Gastroesophageal sphincter (tissue), 4 donors: ENCODE results near the gene ONECUT1. TPM values are rescaled to one million over a fixed set of nuclear protein-coding genes. Genes with fewer than 3 reads are reported as not detected.

ENCODE experiments used
- ATAC-seq: fragments of 150-250 bp; one replicate; pipeline ENCODE4 v1.9.1; 2016; ENCODE audit warnings: mild to moderate bottlenecking, moderate library complexity
- H3K27ac ChIP-seq, 4 donors: fragments of 200-600 bp; sonication (generic) in 3 of 4; 1 replicate in 3 of 4; 2 replicates in 1 of 4; pipeline ENCODE4 v1.5.1; 2016 to 2019
- H3K27me3 ChIP-seq: fragments of 200-600 bp; sonication (generic); one replicate; pipeline ENCODE4 v1.5.1; 2019
- H3K36me3 ChIP-seq, 2 donors: fragments of 200-600 bp; sonication (generic); one replicate each; pipeline ENCODE4 v1.5.1; 2019; ENCODE audit warnings: control low read depth in 1 of 2
- H3K4me1 ChIP-seq, 3 donors: fragments of 200-600 bp; sonication (generic); 1 replicate in 2 of 3; 2 replicates in 1 of 3; pipeline ENCODE4 v1.5.1; 2016 to 2019; ENCODE audit warnings: control low read depth in 2 of 3
- H3K4me3 ChIP-seq, 2 donors: fragments of 200-600 bp; sonication (generic); one replicate each; pipeline ENCODE4 v1.5.1; 2019; ENCODE audit warnings: mild to moderate bottlenecking in 1 of 2, moderate library complexity in 1 of 2
- H3K9me3 ChIP-seq, 3 donors: fragments of 200-600 bp; sonication (generic); one replicate each; pipeline ENCODE4 v1.5.1; 2017 to 2019; ENCODE audit warnings: control low read depth in 2 of 3
- CTCF ChIP-seq, 4 experiments: fragments of 200-600 bp in 2 of 4; fragments of 450-650 bp in 2 of 4; sonication (generic) in 1 of 4; IDR thresholded peaks; one replicate each; pipeline ENCODE4 v1.5.1; 2017 to 2019; ENCODE audit warnings: antibody characterized with exemption in 4 of 4, mild to moderate bottlenecking in 2 of 4, moderate library complexity in 2 of 4
- EP300 ChIP-seq: sonication (generic); formaldehyde crosslinking; IDR thresholded peaks from one replicate; pipeline ENCODE4 v1.6.1; 2017; ENCODE audit warnings: antibody characterized with exemption, mild to moderate bottlenecking
- POLR2A ChIP-seq, 2 donors: fragments of 450-650 bp; IDR thresholded peaks; one replicate each; pipeline ENCODE4 v1.6.1; 2017; ENCODE audit warnings: antibody characterized with exemption in 2 of 2, mild to moderate bottlenecking in 2 of 2, moderate library complexity in 1 of 2
- POLR2AphosphoS5 ChIP-seq: sonication (generic); formaldehyde crosslinking; IDR thresholded peaks from one replicate; pipeline ENCODE4 v1.6.1; 2017; ENCODE audit warnings: antibody characterized with exemption
- WGBS, 2 donors: methylation state at CpG; one replicate each; pipeline ENCODE4 v1.1.5; 2018; ENCODE audit warnings: low coverage in 1 of 2; 5-methylcytosine and 5-hydroxymethylcytosine counted together
- total RNA-seq, 4 donors: library from RNA; depleted of rRNA; stranded (reverse); fragments of >200 nt; gene quantifications; one replicate each; pipeline ENCODE4 v1.1.0, GENCODE V29; 2016

Gene ONECUT1
- total RNA-seq, 4 donors from 2014 or later = 0.47 TPM; not detected in 3

- 48 to 56% methylated on average over 4 of the region's 4 CpGs for WGBS, 2 donors
- ATAC-seq = no peak
Measured at GRCh38 chr15:52749258-52749657, 40.9 kb downstream of the ONECUT1 start.

GRCh38 chr15:52746162-52746757, 43.9 kb downstream of the ONECUT1 start:
- no peak for TF ChIP-seq CTCF (IDR thresholded peaks at IDR 0.05)
- no peak for TF ChIP-seq POLR2A (IDR thresholded peaks at IDR 0.05)
- no peak for TF ChIP-seq POLR2AphosphoS5
- no peak for TF ChIP-seq EP300
- Histone ChIP-seq H3K9me3 (no peaks in the 10 kb centered on the region), H3K4me1 (no peaks in the 10 kb centered on the region), H3K27me3 (peaks cover 52% of the 10 kb centered on the region), H3K27ac (no peak overlapping the region), H3K4me3 (no peak overlapping the region), H3K36me3 (no peaks in the 10 kb centered on the region)
- no peak for ATAC-seq
- 33 to 72% methylated on average over 2 to 6 of the region's 6 CpGs for WGBS, 2 donors

More at GRCh38 chr15:52749258-52749657, 40.9 kb downstream of the ONECUT1 start:
- TF ChIP-seq POLR2AphosphoS5 = no peak
- TF ChIP-seq EP300 = no peak
- no peak for TF ChIP-seq POLR2A (IDR thresholded peaks at IDR 0.05)
- TF ChIP-seq CTCF (IDR thresholded peaks at IDR 0.05) = no peak
- H3K27me3 ChIP-seq = peaks cover 69% of the 10 kb centered on the region
- no peaks in the 10 kb centered on the region for H3K36me3 ChIP-seq
- H3K4me1 ChIP-seq = no peaks in the 10 kb centered on the region
- no peak overlapping the region for H3K4me3 ChIP-seq
- no peak overlapping the region for H3K27ac ChIP-seq
- H3K9me3 ChIP-seq = no peaks in the 10 kb centered on the region

- WGBS, 2 donors = 38 to 55% methylated on average over 4 to 9 of the region's 12 CpGs
- H3K9me3 ChIP-seq = no peaks in the 10 kb centered on the region
- ATAC-seq = no peak
Measured at GRCh38 chr15:52745326-52746161, 44.6 kb downstream of the ONECUT1 start.

GRCh38 chr15:52738311-52738710, 51.8 kb downstream of the ONECUT1 start:
- Histone ChIP-seq H3K27ac (no peak overlapping the region), H3K27me3 (no peaks in the 10 kb centered on the region), H3K9me3 (no peaks in the 10 kb centered on the region), H3K4me1 (peaks cover 0 to 6% (median 0%) of the 10 kb centered on the region in 3 donors), H3K36me3 (no peaks in the 10 kb centered on the region), H3K4me3 (no peak overlapping the region)
- TF ChIP-seq EP300 (no peak), POLR2A (IDR thresholded peaks at IDR 0.05) (no peak), POLR2AphosphoS5 (no peak)
- WGBS, 2 donors = 79 to 91% methylated on average over 4 of the region's 4 CpGs
- no peak for ATAC-seq

More at GRCh38 chr15:52745326-52746161, 44.6 kb downstream of the ONECUT1 start:
- no peak overlapping the region for H3K27ac ChIP-seq
- peaks cover 45% of the 10 kb centered on the region for H3K27me3 ChIP-seq
- no peaks in the 10 kb centered on the region for H3K4me1 ChIP-seq
- H3K36me3 ChIP-seq = no peaks in the 10 kb centered on the region
- no peak for TF ChIP-seq EP300
- TF ChIP-seq POLR2A (IDR thresholded peaks at IDR 0.05) = no peak
- no peak for TF ChIP-seq CTCF (IDR thresholded peaks at IDR 0.05)
- no peak for TF ChIP-seq POLR2AphosphoS5
- H3K4me3 ChIP-seq = no peak overlapping the region

GRCh38 chr15:52737720-52738119, 52.4 kb downstream of the ONECUT1 start:
- TF ChIP-seq POLR2AphosphoS5 (no peak), POLR2A (IDR thresholded peaks at IDR 0.05) (no peak), CTCF (IDR thresholded peaks at IDR 0.05) (no peak), EP300 (no peak)
- ATAC-seq = no peak
- Histone ChIP-seq H3K4me1 (peaks cover 0 to 6% (median 0%) of the 10 kb centered on the region in 3 donors), H3K4me3 (no peak overlapping the region), H3K27me3 (no peaks in the 10 kb centered on the region), H3K9me3 (no peaks in the 10 kb centered on the region), H3K27ac (no peak overlapping the region), H3K36me3 (no peaks in the 10 kb centered on the region)
- WGBS, 2 donors = 70 to 75% methylated on average over 3 of the region's 3 CpGs
